Colon (tissue), 2 donors: ENCODE results near the gene TTLL4.

Source experiments
- FAIRE-seq: peaks from 2 replicates; lab custom pipeline; 2012; peaks lifted over from hg19 to GRCh38; lab: Jason Lieb, UNC
- donor health status: control.
- donor health status: control.

TTLL4 gene

DNA sequence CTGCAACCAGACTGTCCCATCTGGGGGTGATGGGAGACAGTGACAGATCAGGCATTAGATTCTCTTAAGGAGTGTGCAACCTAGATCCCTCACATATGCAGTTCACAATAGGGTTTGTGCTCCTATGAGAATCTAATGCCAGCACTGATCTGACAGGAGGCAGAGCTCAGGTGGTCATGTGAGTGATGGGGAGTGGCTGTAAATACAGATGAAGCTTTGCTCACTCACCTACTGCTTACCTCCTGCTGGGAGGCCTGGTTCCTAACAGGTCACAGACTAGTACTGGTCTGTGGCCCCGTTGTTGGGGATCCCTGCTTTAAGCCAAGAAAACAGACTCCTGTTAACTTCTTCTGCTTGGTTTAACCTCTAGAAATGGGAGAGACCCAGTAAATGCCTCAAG, 74.5 kb downstream of the TTLL4 start:
- no peak for FAIRE-seq

DNA sequence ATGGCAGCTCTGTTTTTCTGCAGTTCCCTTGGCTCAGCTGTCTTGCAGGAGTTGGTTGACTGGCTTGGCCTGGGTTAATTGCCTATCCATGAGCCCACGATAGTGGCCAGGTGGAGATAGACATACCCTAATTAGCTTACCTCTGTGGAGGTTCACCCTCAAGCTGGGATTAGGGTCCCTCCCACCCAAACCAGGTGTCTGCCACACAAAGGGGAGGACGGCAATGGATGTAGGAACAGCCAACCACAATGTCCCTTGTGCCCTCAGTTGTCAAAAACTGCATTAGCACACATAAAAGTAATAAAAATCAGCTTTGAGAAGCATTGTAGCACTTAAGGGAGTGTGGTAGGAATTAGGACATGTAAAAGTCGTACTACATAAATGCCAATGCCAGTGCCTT, 75.5 kb downstream of the TTLL4 start:
- no peak for FAIRE-seq

DNA sequence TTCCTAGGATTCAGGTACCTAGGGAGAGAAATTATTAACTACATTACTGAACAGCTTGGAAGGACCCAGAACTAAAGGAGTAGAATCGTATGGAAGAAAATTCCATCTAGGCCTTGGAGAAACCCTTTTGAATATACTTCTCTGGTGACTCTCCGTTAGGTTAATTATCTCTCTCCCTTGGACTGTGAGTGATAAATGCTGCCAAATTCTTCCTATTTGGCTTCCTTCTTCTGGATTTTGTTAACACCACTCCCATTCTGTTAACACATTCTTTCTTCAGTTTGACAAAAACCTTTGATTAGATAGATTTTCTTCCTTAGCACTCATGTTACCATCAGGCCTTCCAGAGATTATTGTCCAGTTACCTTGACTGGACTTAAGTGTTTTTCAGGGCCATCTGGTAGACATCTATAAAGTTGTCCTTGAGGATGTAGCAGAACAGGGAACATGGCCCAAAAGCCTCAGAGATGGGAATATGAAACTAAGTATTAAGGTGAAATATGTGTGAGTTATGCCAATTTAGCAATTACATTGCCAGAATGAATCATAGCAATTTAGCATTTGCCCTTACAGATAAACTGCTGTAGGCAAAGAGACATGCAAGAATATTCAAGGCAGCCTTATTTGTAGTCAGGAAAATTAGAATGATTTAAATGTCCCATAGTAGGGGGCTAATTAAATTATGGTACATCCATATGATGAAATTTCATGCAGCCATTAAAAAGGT, 78.1 kb downstream of the TTLL4 start:
- FAIRE-seq: no peak

DNA sequence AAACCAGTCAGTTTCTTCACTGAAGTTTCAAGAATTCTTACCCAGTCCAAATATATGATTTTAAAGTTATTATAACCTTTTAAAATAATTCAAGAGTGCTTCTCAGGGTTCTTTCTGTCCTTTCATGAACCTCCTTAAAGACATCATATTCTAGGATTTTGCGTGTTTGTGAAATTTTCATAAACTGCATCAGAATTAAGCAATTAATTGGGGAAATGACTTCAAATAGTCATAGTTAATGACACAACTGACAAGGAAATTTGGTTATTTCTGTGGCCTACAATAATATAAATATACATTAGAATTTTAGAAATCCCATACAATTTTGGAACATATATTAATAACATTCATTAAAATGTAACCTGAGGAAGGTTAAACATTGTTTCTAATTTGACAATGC, 81.8 kb downstream of the TTLL4 start:
- FAIRE-seq: no peak

DNA sequence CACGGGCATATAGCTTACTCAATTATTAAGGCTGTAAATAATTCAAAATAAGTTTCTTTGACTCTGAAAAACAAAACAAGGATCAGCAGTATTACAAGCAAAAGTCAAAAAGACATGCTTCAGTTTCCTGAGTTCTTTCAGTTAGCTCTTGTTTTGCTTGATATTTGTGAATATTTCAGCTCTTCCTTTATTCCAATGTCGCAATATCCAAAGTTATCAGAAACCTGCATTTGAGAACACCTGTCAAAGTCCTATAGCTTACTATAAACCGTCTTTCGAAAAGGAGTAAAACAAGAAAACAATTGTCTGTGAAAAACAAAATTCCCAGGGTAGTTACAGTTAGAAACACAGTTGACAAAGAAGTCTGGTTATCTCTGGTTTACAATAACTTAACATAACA, 86.1 kb downstream of the TTLL4 start:
- no peak for FAIRE-seq

DNA sequence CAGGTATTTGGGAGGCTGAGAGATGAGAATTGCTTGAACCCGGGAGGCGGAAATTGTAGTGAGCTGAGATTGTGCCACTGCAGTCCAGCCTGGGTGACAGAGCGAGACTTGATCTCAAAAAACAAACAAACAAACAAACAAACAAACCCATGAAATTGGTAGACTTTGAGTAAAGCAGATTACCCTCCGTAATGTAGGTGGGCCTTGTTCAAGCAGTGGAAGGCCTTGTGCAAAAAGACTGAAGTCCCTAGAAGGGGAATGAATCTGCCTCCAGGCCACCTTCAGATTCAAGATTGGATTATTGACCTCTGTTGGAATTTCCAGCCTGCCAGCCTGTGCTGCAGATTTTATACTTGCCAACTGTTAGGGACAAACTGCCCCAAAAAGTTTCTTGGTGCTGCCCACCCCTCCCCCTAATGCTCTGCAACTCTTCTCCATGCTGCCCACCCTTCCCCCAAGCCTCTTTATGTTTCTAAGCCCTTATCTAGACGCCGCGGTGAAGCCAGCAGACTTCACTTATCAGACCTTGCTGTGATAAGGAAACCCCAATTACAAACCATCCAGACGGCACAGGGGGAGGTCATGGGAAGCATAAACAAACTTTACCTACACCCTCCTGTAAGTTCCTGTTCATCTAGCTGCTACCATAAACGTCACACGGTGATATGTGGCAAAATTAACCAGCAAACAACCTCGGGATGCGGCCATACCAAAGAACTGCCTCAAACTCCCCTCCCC, 88.3 kb downstream of the TTLL4 start:
- no peak for FAIRE-seq

DNA sequence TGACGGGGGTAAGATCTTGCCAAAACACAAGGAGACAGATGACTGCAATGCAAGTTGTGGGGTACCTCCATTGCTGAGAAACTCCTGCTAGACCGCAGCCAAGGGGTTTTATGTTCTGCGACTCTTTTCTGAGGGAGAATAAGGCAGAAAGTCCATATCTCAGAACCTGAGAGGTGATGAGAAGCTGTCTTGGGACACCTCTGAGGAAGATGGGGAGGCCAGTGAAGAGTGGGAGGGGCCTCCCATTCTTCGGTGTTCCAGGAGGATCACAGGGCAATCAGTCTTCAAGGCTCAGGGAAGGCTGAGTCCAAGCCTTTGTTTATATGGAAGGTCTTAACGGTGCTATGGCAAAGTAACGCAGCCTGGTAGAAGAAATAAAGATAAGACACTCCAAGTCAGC, 89.4 kb downstream of the TTLL4 start:
- FAIRE-seq: no peak

DNA sequence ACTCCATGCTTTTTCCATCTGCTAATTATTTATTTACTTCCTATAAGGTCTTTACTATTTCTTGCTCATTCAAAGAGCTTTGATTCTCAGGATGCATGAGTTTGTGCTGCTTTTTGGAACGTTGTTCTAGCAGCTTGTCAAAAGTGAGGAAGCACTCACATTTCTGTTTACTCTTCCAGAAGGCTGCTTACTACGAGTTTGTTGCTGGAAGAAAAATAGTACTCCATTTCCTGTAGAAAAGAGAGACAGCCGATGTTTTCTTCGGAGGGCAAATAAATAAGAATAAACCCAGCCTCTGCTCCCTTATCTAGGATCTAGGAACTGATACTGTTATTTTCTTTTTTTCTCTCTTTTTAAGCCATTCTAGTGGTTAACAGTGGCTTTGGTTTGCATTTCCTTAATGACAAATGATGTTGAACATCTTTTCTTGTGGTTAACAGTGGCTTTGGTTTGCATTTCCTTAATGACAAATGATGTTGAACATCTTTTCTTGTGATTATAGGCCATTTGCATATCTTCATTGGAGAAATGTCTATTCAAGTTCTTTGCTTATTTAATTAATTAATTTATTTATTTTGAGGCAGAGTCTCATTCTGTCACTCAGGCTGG, 91.9 kb downstream of the TTLL4 start:
- FAIRE-seq: no peak

DNA sequence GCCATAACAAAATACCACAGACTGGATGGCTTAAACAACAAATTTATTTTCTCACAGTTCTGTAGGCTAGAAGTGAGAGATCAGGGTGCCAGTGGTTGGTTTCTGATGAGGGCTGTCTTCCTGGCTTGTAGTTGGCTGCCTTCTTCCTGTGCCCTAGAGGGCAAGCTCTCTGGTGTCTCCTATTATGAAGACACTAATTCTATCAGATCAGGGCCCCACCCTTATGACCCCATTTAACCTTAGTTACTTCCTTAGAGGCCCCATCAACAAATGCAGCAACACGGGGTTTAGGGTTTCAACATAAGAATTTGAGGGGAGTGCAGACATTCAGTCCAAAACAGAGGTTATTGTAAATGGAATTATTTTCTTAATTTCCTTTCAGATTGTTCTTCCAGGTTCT, 94.2 kb downstream of the TTLL4 start:
- FAIRE-seq: no peak
